ENCODE data around the gene ARAF.
"Not testable (repeated sequence)": the region's sequence is repeated elsewhere in the genome, so short reads cannot be mapped to it uniquely, and the experiment has no call there.

The ARAF gene

DNA sequence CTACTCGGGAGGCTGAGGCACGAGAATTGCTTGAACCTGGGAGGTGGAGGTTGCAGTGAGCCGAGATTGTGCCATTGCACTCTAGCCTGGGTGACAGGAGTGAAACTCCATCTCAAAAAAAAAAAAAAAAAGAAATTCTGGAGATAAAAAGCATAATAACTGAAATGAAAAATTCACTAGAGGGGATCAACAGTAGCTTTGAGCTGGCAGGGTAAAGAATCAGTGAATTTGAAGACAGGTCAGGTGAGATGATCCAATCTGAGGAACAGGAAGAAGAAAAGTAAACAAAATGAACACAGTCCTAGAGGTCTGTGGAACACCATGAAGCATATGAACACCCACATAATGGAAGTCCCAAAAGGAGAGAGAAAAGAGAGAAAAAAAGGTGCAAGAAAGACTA lies 36.2 kb downstream of the ARAF start:
- H3K27ac ChIP-seq = no peak overlapping the region

DNA sequence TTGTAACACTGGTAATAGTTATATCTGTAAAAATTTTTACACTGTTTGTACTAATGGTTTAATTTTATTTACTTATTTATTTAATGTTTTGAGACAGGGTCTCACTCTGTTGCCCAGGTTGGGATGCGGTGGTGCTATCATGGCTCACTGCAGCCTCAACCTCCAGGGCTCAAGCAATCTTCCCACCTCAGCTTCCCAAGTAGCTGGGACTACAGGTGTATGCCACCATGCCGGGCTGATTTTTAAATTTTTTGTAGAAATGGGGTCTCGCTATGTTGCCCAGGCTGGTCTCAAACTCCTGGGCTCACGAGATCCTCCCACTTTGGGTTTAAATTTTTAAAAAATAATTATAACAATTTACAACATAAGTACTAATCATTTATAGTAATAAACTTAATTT lies 42.1 kb downstream of the ARAF start:
- H3K27ac ChIP-seq = not testable (repeated sequence)

More for the DNA sequence above, 36.2 kb downstream of the ARAF start:
- TF ChIP-seq, protein P1, sequence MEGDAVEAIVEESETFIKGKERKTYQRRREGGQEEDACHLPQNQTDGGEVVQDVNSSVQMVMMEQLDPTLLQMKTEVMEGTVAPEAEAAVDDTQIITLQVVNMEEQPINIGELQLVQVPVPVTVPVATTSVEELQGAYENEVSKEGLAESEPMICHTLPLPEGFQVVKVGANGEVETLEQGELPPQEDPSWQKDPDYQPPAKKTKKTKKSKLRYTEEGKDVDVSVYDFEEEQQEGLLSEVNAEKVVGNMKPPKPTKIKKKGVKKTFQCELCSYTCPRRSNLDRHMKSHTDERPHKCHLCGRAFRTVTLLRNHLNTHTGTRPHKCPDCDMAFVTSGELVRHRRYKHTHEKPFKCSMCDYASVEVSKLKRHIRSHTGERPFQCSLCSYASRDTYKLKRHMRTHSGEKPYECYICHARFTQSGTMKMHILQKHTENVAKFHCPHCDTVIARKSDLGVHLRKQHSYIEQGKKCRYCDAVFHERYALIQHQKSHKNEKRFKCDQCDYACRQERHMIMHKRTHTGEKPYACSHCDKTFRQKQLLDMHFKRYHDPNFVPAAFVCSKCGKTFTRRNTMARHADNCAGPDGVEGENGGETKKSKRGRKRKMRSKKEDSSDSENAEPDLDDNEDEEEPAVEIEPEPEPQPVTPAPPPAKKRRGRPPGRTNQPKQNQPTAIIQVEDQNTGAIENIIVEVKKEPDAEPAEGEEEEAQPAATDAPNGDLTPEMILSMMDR (IDR thresholded peaks at IDR 0.05) = no peak
- no peak for TF ChIP-seq ZFX (IDR thresholded peaks at IDR 0.05; ENCODE audit: borderline replicate concordance)

DNA sequence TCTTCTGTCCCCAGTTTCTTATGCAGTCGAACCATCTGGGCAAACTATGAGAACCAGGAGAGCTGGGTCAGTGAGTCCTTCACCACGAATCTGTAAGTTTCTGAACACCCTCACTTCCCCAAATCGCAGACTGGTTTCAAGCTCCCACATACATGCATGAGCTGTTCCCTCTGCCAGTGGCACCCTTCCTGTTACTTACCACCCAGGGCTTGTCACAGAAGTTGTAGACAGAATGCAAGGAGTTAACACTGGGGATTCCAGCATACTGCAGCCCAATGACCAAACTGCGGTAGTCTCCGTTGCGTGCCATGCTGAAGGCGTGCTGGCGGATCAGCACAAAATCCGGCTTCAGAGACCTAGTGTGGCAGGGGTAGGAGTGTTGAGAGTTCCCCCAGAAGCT lies 44.0 kb downstream of the ARAF start:
- no peak overlapping the region for H3K27ac ChIP-seq
- TF ChIP-seq, protein P1 (IDR thresholded peaks at IDR 0.05) = no peak
- TF ChIP-seq ZFX (IDR thresholded peaks at IDR 0.05; ENCODE audit: borderline replicate concordance) = no peak

DNA sequence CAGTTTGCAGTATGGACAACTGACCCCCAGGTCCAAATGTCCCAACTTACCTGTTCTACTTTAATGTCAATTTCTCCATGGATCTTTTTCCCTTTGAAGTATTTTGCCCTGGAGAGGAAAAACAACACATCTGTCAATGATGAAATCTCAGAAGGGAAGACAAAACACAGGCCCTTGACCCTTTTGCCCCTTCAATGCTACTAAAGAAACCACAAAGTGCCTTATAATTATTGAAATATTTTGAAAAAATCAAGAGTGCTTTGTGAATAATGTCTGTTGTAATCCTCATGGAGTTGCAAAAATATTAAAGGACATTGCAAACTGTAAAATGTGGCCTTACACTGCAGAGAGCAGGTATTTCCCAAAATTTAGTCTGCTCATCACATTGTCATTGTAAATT lies 46.1 kb downstream of the ARAF start:
- TF ChIP-seq, protein P1 (IDR thresholded peaks at IDR 0.05) = no peak
- no peak for TF ChIP-seq ZFX (IDR thresholded peaks at IDR 0.05; ENCODE audit: borderline replicate concordance)
- H3K27ac ChIP-seq = no peak overlapping the region

DNA sequence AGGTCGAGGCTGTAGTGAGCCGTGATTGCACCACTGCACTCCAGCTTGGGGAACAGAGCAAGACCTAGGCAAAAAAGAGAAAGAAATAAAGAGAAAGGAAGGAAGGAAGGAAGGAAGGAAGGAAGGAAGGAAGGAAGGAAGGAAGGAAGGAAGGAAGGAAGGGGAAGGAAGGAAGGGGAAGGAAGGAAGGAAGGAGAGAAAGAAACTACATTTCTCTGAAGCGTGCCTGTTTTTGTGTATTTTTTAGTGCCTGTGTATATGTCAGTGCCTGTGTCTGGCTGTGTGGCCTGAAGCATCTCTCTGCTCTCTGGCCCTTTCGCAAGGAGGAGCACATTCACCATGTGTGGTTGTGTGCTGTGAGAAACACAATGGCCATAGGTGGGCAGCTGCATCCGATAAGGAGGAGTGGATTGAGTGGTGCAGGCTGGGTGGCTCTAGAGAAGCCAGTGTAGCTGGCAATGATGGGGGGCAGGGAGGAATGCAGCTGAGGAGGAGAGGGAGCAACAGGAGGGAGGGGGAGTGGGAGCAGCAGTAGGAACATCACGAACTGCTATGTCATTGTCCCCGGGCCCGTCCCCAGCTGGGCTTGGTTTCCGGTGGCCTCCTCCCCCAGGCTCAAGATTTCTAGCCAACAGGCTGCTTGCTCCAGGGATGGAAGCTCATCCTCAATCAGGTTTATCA lies 47.3 kb downstream of the ARAF start:
- H3K27ac ChIP-seq = no peak overlapping the region
- no peak for TF ChIP-seq ZFX (IDR thresholded peaks at IDR 0.05; ENCODE audit: borderline replicate concordance)

DNA sequence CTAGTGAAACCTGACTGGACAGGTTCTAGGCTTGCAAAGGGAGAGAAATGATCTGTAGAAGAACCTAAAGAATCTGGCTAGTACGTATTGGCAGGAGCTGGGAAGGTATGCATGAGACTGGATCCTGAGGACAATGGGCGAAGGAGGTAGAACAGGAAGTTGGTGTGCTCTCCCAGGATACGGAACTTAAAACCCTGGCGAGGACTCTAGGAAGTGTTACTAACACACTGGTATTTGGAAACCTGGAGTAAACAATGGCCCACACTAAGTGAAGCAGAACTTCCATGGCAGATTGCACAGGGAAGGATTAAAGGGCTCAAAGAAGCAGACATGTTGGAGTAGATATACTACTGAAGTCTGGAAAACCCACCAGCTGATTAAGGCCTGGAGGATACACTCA lies 49.5 kb downstream of the ARAF start:
- no peak for TF ChIP-seq ZFX (IDR thresholded peaks at IDR 0.05; ENCODE audit: borderline replicate concordance)
- TF ChIP-seq, protein P1 (IDR thresholded peaks at IDR 0.05) = no peak
- no peak overlapping the region for H3K27ac ChIP-seq

DNA sequence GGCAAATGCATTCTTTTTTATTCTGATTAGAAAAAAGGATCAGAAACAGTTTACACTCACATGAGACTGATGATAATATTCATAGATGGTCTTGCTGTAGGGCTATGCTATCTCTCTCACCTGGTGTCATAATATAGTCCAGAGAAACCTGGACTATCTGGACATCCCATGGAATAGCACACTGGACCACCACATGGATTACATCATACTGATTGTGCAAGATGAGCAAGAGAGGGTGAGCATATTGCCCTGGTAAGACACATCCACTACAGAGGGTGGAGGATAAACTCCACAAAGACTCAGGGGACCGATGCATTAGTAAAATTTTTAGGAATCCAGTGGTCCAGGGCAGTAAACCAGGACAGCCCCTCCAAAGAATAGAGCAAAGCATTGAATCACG lies 50.5 kb downstream of the ARAF start:
- TF ChIP-seq ZFX (IDR thresholded peaks at IDR 0.05; ENCODE audit: borderline replicate concordance) = no peak
- no peak overlapping the region for H3K27ac ChIP-seq

DNA sequence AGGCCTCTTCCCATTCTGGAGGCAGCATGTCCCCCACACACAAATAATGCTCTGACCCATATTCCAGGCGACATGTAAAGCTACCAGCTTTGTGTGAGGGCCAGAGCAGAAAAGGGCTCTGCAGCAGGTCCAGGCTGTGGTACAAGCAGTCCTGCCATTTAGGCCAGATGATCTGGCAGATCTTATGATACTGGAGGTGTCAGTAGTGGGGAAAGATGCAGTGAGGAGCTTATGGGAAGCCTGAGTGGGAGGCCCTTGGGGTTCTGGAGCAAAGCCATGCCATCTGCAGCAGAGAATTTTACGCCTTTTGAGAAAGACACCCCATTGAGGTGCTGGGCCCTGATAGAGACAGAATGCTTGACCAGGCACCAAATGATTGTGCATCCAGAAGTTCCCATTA lies 50.9 kb downstream of the ARAF start:
- no peak overlapping the region for H3K27ac ChIP-seq
- TF ChIP-seq, protein P1 (IDR thresholded peaks at IDR 0.05) = no peak
- TF ChIP-seq ZFX (IDR thresholded peaks at IDR 0.05; ENCODE audit: borderline replicate concordance) = no peak

DNA sequence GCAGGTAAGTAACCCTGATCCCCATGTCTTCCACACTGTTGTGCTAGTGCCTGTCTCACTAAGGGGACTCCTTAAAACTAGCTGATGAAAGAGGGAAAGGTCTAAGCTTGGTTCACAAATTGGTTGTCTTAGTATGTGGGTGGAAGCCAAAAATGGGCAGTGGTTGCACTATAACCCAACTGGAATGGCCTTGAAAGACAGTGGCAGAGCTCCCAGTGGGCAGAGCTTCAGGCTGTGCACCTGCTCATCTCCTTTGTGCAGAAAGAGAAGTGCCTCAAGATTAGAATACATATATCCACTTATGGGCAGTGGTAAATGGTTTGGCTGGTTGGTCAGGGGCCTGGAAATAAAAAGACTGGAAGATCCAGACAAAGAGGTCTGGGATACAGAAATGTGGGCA lies 51.4 kb downstream of the ARAF start:
- TF ChIP-seq, protein P1 (IDR thresholded peaks at IDR 0.05) = no peak
- no peak for TF ChIP-seq ZFX (IDR thresholded peaks at IDR 0.05; ENCODE audit: borderline replicate concordance)
- H3K27ac ChIP-seq = no peak overlapping the region

Data from 22Rv1 (cell line).